PC-3 (cell line): ENCODE results near the gene MAST4.

Experiments used
- EZH2 ChIP-seq: fragments of 300-600 bp; sonication (generic); IDR thresholded peaks from one replicate; pipeline ENCODE4 v1.6.1; 2017; ENCODE audit warnings: antibody characterized with exemption, mild to moderate bottlenecking, low read length; ENCODE audit not compliant: unreplicated experiment
- TF ChIP-seq, protein P1 (sequence below): fragments of 300-600 bp; sonication (generic); conservative IDR thresholded peaks from 2 replicates; pipeline ENCODE4 v1.5.1; 2017; ENCODE audit warnings: antibody characterized with exemption, low read depth, mild to moderate bottlenecking, low read length

DNA sequence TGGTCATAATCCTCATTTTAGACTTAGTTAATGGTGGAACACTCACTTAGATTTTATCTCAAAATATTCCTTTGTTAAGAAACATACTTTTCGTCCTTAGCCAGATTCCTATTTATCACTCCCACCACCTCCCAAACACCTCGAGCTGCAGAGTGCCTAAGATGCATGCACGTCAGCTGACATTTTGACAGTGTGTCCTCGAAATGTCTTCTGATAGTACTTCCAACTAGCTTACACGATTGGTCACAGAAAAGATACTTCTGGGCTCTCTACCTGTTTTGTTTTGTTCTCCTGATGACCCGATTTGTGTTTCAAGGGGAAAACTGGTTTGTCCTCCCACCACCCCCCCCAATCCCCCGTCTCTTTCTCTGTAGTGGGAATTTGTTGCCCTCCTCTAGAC lies 230.1 kb downstream of the MAST4 start:
- no peak for TF ChIP-seq EZH2
- TF ChIP-seq, protein P1, sequence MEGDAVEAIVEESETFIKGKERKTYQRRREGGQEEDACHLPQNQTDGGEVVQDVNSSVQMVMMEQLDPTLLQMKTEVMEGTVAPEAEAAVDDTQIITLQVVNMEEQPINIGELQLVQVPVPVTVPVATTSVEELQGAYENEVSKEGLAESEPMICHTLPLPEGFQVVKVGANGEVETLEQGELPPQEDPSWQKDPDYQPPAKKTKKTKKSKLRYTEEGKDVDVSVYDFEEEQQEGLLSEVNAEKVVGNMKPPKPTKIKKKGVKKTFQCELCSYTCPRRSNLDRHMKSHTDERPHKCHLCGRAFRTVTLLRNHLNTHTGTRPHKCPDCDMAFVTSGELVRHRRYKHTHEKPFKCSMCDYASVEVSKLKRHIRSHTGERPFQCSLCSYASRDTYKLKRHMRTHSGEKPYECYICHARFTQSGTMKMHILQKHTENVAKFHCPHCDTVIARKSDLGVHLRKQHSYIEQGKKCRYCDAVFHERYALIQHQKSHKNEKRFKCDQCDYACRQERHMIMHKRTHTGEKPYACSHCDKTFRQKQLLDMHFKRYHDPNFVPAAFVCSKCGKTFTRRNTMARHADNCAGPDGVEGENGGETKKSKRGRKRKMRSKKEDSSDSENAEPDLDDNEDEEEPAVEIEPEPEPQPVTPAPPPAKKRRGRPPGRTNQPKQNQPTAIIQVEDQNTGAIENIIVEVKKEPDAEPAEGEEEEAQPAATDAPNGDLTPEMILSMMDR = no peak
